ENCODE data around the gene VIPR2. TPM values are rescaled to one million over a fixed set of nuclear protein-coding genes. Genes with fewer than 3 reads are reported as not detected.

Gene VIPR2
- total RNA-seq, 6 experiments from 2014 or later, result 0.15 to 0.51 (median 0.26) TPM; not detected in 2

- no peaks in the 10 kb centered on the region for H3K9me3 ChIP-seq
- intact Hi-C loops (cut with DNase I), result no loop called here
- no peak overlapping the region for H3K27ac ChIP-seq
- no peak for TF ChIP-seq POLR2A (IDR thresholded peaks at IDR 0.05)
- TF ChIP-seq CTCF (IDR thresholded peaks at IDR 0.05), result no peak
- peak in 1 of 3 donors; percentile 23 for DNase-seq
- no peaks in the 10 kb centered on the region for H3K27me3 ChIP-seq
- no peak overlapping the region for H3K4me3 ChIP-seq
- 78% methylated on average over 13 of the region's 20 CpGs for WGBS (ENCODE audit: insufficient coverage, low coverage, low lambda C conversion rate, missing lambda C conversion rate)
- H3K36me3 ChIP-seq, result no peaks in the 10 kb centered on the region
- ATAC-seq, result no peak
- peaks cover 0 to under 1% (median 0%) of the 10 kb centered on the region in 4 donors for H3K4me1 ChIP-seq
Observed at GRCh38 chr7:159025161-159025779, 119.4 kb downstream of the VIPR2 start.

- DNase-seq, result peak in 2 of 3 donors; percentile 40 to 51
- Histone ChIP-seq H3K36me3 (no peaks in the 10 kb centered on the region), H3K27ac (no peak overlapping the region), H3K4me3 (no peak overlapping the region), H3K9me3 (no peaks in the 10 kb centered on the region), H3K27me3 (no peaks in the 10 kb centered on the region), H3K4me1 (no peaks in the 10 kb centered on the region)
- 80% methylated on average over 1 of the region's 48 CpGs for WGBS (ENCODE audit: insufficient coverage, low coverage, low lambda C conversion rate, missing lambda C conversion rate)
- intact Hi-C loops (cut with DNase I), result no loop called here
- TF ChIP-seq CTCF (IDR thresholded peaks at IDR 0.05) (no peak), POLR2A (IDR thresholded peaks at IDR 0.05) (no peak)
- no peak for ATAC-seq
Observed at GRCh38 chr7:159024280-159024951, 120.3 kb downstream of the VIPR2 start.

DNA sequence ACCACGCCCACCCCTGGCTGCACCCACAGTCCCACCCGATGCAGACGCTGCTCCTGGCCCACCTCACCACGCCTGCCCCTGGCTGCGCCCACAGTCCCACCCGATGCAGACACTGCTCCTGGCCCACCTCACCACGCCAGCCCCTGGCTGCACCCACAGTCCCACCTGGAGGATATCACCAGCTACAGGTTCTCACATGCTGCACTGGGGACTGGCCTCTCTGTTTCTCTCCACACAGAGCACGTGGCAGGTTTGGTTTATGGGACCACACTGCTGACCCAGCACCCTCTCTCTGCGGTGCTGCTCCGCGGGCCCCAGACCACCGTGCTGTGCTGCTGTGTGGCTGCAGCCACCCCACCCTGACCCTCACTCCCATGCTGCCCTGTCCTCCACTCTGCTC lies 120.9 kb downstream of the VIPR2 start:
- peak in 2 of 3 donors; percentile 3 to 34 for DNase-seq

GRCh38 chr7:159023206-159023605 lies 121.5 kb downstream of the VIPR2 start:
- no peaks in the 10 kb centered on the region for H3K9me3 ChIP-seq
- H3K27ac ChIP-seq, result no peak overlapping the region
- H3K4me1 ChIP-seq, result no peaks in the 10 kb centered on the region
- no peak overlapping the region for H3K4me3 ChIP-seq
- ATAC-seq, result no peak
- intact Hi-C loops (cut with DNase I), result no loop called here
- peak in 2 of 3 donors; percentile 19 to 31 for DNase-seq
- no peak for TF ChIP-seq CTCF (IDR thresholded peaks at IDR 0.05)
- TF ChIP-seq POLR2A (IDR thresholded peaks at IDR 0.05), result no peak
- H3K36me3 ChIP-seq, result no peaks in the 10 kb centered on the region
- 100% methylated on average over 1 of the region's 17 CpGs for WGBS (ENCODE audit: insufficient coverage, low coverage, low lambda C conversion rate, missing lambda C conversion rate)
- H3K27me3 ChIP-seq, result no peaks in the 10 kb centered on the region

More for the DNA sequence above, 120.9 kb downstream of the VIPR2 start:
- intact Hi-C loops (cut with DNase I), result no loop called here
- H3K27me3 ChIP-seq, result no peaks in the 10 kb centered on the region
- H3K36me3 ChIP-seq, result no peaks in the 10 kb centered on the region
- no peak for TF ChIP-seq POLR2A (IDR thresholded peaks at IDR 0.05)
- TF ChIP-seq CTCF (IDR thresholded peaks at IDR 0.05), result no peak
- no peaks in the 10 kb centered on the region for H3K9me3 ChIP-seq
- H3K4me3 ChIP-seq, result no peak overlapping the region
- ATAC-seq, result peak in 1 of 4 donors; percentile 17
- 81% methylated on average over 7 of the region's 12 CpGs for WGBS (ENCODE audit: insufficient coverage, low coverage, low lambda C conversion rate, missing lambda C conversion rate)
- H3K4me1 ChIP-seq, result no peaks in the 10 kb centered on the region
- no peak overlapping the region for H3K27ac ChIP-seq
